Nephron (organoid): Measurements from ENCODE around the gene DNM1.
"Not testable (repeated sequence)": the region's sequence is repeated elsewhere in the genome, so short reads cannot be mapped to it uniquely, and the experiment has no call there.

Experiments used
- H3K27ac Mint-ChIP-seq, 3 experiments: 2 replicates each; pipeline ENCODE4 v1.8.0; 2020; ENCODE audit warnings: mixed read lengths in 3 of 3, mild to moderate bottlenecking in 2 of 3, moderate library complexity in 1 of 3
- H3K27me3 Mint-ChIP-seq: 2 replicates; pipeline ENCODE4 v1.8.0; 2021; ENCODE audit warnings: low read depth, mild to moderate bottlenecking, moderate library complexity, mixed read lengths
- H3K36me3 Mint-ChIP-seq: 2 replicates; pipeline ENCODE4 v1.8.0; 2020; ENCODE audit warnings: low read depth, mixed read lengths
- H3K4me1 Mint-ChIP-seq: 2 replicates; pipeline ENCODE4 v1.8.0; 2020; ENCODE audit warnings: mixed read lengths
- H3K4me3 Mint-ChIP-seq, 3 experiments: 2 replicates each; pipeline ENCODE4 v1.8.0; 2020; ENCODE audit warnings: mild to moderate bottlenecking in 3 of 3, mixed read lengths in 3 of 3, moderate library complexity in 2 of 3
- H3K9me3 Mint-ChIP-seq: 2 replicates; pipeline ENCODE4 v1.8.0; 2020; ENCODE audit warnings: mixed read lengths
- TF ChIP-seq, protein P1 (sequence below), 3 experiments: fragments of 200-600 bp; sonication (generic); IDR thresholded peaks; one replicate each; pipeline ENCODE4 v1.5.0; 2021; ENCODE audit warnings: antibody characterized with exemption in 3 of 3; ENCODE audit not compliant: unreplicated experiment in 3 of 3

DNM1 gene

DNA sequence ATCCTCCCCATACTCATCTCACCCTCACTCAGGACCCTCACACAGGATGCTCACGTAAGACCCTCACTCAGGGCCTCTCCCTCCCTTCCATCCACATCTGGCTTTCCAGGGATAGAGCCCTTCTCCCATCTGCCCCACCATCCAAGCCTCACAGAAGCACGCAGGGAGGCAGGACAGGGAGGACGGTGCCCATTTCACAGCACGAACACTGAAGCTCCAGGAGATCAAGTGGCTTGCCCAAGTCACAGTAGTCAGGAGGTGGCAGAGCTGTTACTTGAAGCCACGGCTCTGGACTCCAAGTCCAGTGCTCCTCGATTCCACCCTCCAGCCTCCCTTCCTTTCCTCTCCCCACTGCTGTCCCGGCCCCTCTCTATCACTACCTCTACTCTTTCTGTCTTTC is 21.7 kb downstream of the DNM1 start:
- H3K27ac Mint-ChIP-seq = no peak overlapping the region

GRCh38 chr9:128225770-128226411 is 22.7 kb downstream of the DNM1 start:
- no peaks in the 10 kb centered on the region for H3K9me3 Mint-ChIP-seq

More for the DNA sequence above, 21.7 kb downstream of the DNM1 start:
- Mint-ChIP-seq H3K27me3 (no peaks in the 10 kb centered on the region), H3K4me1 (no peaks in the 10 kb centered on the region), H3K4me3 (no peak overlapping the region), H3K36me3 (peaks cover 50% of the 10 kb centered on the region), H3K9me3 (no peaks in the 10 kb centered on the region)
- TF ChIP-seq, protein P1, sequence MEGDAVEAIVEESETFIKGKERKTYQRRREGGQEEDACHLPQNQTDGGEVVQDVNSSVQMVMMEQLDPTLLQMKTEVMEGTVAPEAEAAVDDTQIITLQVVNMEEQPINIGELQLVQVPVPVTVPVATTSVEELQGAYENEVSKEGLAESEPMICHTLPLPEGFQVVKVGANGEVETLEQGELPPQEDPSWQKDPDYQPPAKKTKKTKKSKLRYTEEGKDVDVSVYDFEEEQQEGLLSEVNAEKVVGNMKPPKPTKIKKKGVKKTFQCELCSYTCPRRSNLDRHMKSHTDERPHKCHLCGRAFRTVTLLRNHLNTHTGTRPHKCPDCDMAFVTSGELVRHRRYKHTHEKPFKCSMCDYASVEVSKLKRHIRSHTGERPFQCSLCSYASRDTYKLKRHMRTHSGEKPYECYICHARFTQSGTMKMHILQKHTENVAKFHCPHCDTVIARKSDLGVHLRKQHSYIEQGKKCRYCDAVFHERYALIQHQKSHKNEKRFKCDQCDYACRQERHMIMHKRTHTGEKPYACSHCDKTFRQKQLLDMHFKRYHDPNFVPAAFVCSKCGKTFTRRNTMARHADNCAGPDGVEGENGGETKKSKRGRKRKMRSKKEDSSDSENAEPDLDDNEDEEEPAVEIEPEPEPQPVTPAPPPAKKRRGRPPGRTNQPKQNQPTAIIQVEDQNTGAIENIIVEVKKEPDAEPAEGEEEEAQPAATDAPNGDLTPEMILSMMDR (IDR thresholded peaks at IDR 0.05; ENCODE audit: unreplicated experiment in 3 of 3) = no peak

DNA sequence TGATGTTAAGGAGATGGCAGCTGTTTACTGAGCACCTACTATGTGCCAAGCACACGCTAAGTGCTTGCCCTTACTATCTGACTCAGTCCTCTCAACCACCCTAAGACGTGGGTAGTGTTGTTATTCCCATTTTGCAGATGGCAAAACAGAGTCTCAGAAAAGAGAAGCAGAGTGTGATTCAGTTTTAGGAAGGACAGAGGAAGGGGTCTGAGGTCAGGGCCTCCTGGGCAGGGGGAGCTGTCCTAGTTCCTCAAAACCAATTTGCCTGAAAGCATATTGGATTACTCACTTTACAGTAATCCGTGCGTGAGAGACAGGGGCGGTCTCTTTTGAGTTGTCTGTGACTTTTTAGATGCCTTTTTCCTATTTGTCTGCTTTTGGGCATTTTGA is 23.2 kb downstream of the DNM1 start:
- no peaks in the 10 kb centered on the region for H3K4me1 Mint-ChIP-seq
- no peaks in the 10 kb centered on the region for H3K27me3 Mint-ChIP-seq

More at GRCh38 chr9:128225770-128226411, 22.7 kb downstream of the DNM1 start:
- Mint-ChIP-seq H3K4me1 (no peaks in the 10 kb centered on the region), H3K36me3 (peaks cover 41% of the 10 kb centered on the region), H3K4me3 (no peak overlapping the region), H3K27ac (no peak overlapping the region), H3K27me3 (no peaks in the 10 kb centered on the region)
- TF ChIP-seq, protein P1 (IDR thresholded peaks at IDR 0.05; ENCODE audit: unreplicated experiment in 3 of 3) = no peak

DNA sequence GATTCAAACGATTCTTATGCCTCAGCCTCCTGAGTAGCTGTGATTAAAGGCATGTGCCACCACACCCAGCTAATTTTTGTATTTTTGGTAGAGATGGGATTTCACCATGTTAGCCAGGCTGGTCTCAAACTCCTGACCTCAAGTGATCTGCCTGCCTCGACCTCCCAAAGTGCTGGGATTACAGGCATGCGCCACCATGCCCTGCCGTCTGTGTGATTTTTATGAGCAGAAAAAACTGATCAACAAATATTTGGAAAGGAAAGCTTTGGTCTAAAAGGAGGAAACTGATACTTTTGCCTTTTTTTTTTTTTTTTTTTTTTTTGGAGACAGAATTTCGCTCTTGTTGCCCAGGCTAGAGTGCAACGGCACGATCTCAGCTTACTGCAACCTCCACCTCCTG is 27.7 kb downstream of the DNM1 start:
- not testable (repeated sequence) for H3K4me1 Mint-ChIP-seq, H3K27ac Mint-ChIP-seq, H3K27me3 Mint-ChIP-seq, H3K9me3 Mint-ChIP-seq, H3K4me3 Mint-ChIP-seq
- H3K36me3 Mint-ChIP-seq = peaks cover 15% of the 10 kb centered on the region

More for the DNA sequence above, 23.2 kb downstream of the DNM1 start:
- Mint-ChIP-seq H3K9me3 (no peaks in the 10 kb centered on the region), H3K27ac (no peak overlapping the region), H3K4me3 (no peak overlapping the region), H3K36me3 (peaks cover 39% of the 10 kb centered on the region)
- TF ChIP-seq, protein P1 (IDR thresholded peaks at IDR 0.05; ENCODE audit: unreplicated experiment in 3 of 3) = no peak

GRCh38 chr9:128231638-128232527 is 28.7 kb downstream of the DNM1 start:
- TF ChIP-seq, protein P1 (IDR thresholded peaks at IDR 0.05; ENCODE audit: unreplicated experiment in 3 of 3) = no peak
- H3K27me3 Mint-ChIP-seq = no peaks in the 10 kb centered on the region
- no peak overlapping the region for H3K27ac Mint-ChIP-seq
- no peaks in the 10 kb centered on the region for H3K9me3 Mint-ChIP-seq
- H3K36me3 Mint-ChIP-seq = peaks cover 18% of the 10 kb centered on the region
- no peaks in the 10 kb centered on the region for H3K4me1 Mint-ChIP-seq
- no peak overlapping the region for H3K4me3 Mint-ChIP-seq

DNA sequence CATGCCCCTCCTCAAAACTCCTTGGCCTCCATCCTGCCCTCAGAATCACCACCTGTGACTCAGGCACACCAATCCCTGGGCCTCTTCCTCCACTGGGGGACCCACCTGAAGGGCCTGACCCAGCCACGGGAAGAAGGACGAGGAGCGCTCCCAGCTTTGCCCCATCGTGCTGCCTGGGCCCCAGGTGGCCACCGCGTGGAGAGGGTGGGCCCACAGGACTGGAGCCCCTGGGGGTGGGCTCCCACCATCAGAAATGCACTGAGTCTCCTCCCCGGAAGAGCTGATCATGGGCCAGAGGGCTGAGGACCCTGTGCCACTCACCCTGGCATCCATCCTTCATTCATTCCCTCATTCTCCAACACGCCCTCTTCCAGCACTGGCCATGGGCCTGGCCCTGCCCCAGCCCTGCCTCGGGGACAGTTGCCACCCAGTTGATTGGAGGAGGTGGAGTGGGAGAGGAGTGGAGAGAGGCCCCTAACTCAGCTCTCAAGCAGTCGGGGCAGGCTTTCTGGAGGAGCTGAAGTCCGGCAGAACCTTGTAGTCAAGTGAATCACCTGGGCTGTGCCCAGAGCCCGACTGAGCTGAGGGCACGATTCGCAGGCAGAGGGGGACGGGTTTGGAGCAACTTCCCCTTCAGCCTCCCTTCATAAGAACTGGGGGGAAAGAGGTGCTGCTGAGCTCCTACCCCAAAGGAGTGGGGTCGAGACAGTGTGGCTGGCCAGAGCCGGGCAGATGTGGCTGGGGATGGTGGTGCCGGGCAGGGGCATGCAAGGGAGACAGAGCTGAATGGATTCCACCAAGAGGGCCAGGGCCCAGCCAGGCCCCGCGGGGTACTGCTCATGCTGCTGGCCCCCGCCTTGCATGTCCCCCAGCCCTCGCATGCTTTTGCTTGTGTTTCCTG is 29.6 kb downstream of the DNM1 start:
- Mint-ChIP-seq H3K4me3 (no peak overlapping the region), H3K36me3 (peaks cover 21% of the 10 kb centered on the region), H3K27me3 (no peaks in the 10 kb centered on the region), H3K9me3 (no peaks in the 10 kb centered on the region), H3K4me1 (no peaks in the 10 kb centered on the region), H3K27ac (no peak overlapping the region)
- TF ChIP-seq, protein P1 (IDR thresholded peaks at IDR 0.05; ENCODE audit: unreplicated experiment in 3 of 3) = no peak
